MCF 10A (cell line): ENCODE data around the gene C8G. TPM values are rescaled to one million over a fixed set of nuclear protein-coding genes. Genes with fewer than 3 reads are reported as not detected.

ENCODE experiments used
- BruUV-seq: library from RNA; stranded (reverse); fragments of 400-500 nt; replicated peaks from 2 replicates; lab custom pipeline; 2021; lab: Mats Ljungman, UMichigan
- CTCF ChIA-PET: fragments of 300-600 bp; sonication (Branson Sonifier 250); formaldehyde crosslinking; extraction: SDS; loops from one replicate; lab custom pipeline; 2021; ENCODE audit warnings: antibody characterized with exemption, inconsistent platforms; lab: Yijun Ruan, JAX
- POLR2A ChIA-PET: fragments of 300-600, 350-650 bp; sonication (Branson Sonifier 250); formaldehyde crosslinking; extraction: SDS; loops from one replicate; lab custom pipeline; 2020; ENCODE audit warnings: antibody characterized with exemption, inconsistent platforms; lab: Yijun Ruan, JAX
- DNase-seq: peaks from one replicate; pipeline ENCODE4 v3.0.0-alpha.2; 2018; ENCODE audit not compliant: unreplicated experiment
- H3K27ac Mint-ChIP-seq: one replicate; pipeline ENCODE4 v1.8.0; 2022; ENCODE audit warnings: mild to moderate bottlenecking, low read depth, mixed read lengths; ENCODE audit not compliant: unreplicated experiment
- H3K27me3 Mint-ChIP-seq: one replicate; pipeline ENCODE4 v1.8.0; 2022; ENCODE audit warnings: mixed read lengths; ENCODE audit not compliant: insufficient read depth, unreplicated experiment
- H3K36me3 Mint-ChIP-seq: one replicate; pipeline ENCODE4 v1.8.0; 2022; ENCODE audit warnings: mild to moderate bottlenecking, moderate library complexity, mixed read lengths; ENCODE audit not compliant: insufficient read depth, unreplicated experiment
- H3K4me1 Mint-ChIP-seq: one replicate; pipeline ENCODE4 v1.8.0; 2022; ENCODE audit warnings: mixed read lengths; ENCODE audit not compliant: insufficient read depth, unreplicated experiment
- H3K4me3 Mint-ChIP-seq: one replicate; pipeline ENCODE4 v1.8.0; 2022; ENCODE audit warnings: mild to moderate bottlenecking, moderate library complexity, mixed read lengths; ENCODE audit not compliant: unreplicated experiment
- H3K9me3 Mint-ChIP-seq: one replicate; pipeline ENCODE4 v1.8.0; 2022; ENCODE audit warnings: mixed read lengths; ENCODE audit not compliant: unreplicated experiment
- intact Hi-C: fragments of 100-400 bp; cut with micrococcal nuclease; formaldehyde crosslinking; loops from 2 replicates; pipeline ENCODE4 v1.14.1; 2022
- total RNA-seq: library from RNA; stranded (reverse); gene quantifications from 2 replicates; pipeline ENCODE4 v1.2.3, GENCODE V29; 2022
- TF ChIP-seq, protein P1 (sequence below): fragments of 200-600 bp; IDR thresholded peaks from one replicate; pipeline ENCODE4 v1.8.0; 2022; ENCODE audit warnings: antibody characterized with exemption, mild to moderate bottlenecking; ENCODE audit not compliant: unreplicated experiment

C8G gene
- total RNA-seq, 1 experiment from 2014 or later, result 1.0 TPM

DNA sequence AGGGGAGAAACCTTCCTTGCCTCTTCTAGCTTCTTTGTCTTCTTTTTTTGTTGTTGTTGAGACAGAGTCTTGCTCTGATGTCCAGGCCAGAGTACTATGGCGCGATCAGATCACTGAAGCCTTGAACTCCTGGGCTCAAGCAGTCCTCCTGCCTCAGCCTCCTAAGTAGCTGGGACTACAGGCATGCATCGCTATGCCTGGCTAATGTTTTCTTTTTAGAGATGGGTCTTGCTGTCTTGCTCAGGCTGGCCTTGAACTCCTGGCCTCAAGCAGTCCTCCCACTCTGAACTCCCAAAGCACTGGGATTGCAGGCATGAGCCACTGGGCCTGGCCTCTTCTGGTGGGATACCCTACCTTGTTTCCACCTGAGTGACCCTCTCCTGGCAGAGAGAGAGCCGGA lies 43.8 kb downstream of the C8G start:
- no peak for DNase-seq
- TF ChIP-seq, protein P1, sequence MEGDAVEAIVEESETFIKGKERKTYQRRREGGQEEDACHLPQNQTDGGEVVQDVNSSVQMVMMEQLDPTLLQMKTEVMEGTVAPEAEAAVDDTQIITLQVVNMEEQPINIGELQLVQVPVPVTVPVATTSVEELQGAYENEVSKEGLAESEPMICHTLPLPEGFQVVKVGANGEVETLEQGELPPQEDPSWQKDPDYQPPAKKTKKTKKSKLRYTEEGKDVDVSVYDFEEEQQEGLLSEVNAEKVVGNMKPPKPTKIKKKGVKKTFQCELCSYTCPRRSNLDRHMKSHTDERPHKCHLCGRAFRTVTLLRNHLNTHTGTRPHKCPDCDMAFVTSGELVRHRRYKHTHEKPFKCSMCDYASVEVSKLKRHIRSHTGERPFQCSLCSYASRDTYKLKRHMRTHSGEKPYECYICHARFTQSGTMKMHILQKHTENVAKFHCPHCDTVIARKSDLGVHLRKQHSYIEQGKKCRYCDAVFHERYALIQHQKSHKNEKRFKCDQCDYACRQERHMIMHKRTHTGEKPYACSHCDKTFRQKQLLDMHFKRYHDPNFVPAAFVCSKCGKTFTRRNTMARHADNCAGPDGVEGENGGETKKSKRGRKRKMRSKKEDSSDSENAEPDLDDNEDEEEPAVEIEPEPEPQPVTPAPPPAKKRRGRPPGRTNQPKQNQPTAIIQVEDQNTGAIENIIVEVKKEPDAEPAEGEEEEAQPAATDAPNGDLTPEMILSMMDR, result no peak
- Mint-ChIP-seq H3K27me3 (no peaks in the 10 kb centered on the region), H3K4me1 (no peaks in the 10 kb centered on the region), H3K4me3 (no peak overlapping the region), H3K27ac (no peak overlapping the region), H3K9me3 (no peaks in the 10 kb centered on the region), H3K36me3 (peaks cover 11% of the 10 kb centered on the region)
- no TSS peak for BruUV-seq
- ChIA-PET POLR2A (no interaction called here), CTCF (interaction anchor here (0.8 kb wide), 1 partner anchor 27 kb away, joined by 3 read pairs; no protein-coding TSS in a partner anchor)
- intact Hi-C loops, result no loop called here

DNA sequence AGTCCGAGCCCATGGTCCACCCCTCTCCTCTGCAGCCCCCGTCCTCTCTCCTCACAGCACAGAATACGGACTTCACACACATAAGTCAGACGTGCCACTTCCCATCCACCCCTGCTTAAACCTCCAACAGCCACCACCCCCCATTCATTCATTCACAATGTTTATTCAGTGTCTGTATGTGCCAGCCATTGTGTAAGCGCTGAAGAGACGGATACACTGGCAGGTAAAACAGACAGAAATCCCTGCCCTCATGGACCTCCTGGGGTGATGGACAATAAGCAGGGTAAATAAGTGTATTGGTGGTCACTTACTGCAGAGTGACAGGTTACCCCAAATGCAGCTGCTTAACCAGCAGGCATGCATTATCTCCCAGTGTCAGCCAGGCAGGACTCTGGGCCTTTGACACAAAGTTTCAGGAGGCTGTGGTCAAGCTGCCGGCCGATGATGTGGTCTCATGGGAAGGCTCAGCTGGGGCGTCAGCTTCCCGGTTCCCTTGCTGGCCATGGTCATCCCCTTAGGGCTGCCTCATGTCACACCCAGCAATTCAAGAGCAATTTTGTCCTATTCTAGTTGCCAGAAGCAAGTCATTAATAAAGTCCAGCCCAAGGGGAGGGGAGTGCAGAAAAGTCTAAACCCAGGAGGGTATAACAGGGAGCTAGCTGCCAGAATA lies 45.3 kb downstream of the C8G start:
- TF ChIP-seq, protein P1, result no peak
- H3K36me3 Mint-ChIP-seq, result peaks cover 12% of the 10 kb centered on the region
- H3K27me3 Mint-ChIP-seq, result no peaks in the 10 kb centered on the region
- DNase-seq, result no peak
- H3K4me3 Mint-ChIP-seq, result peak overlapping the region; percentile 82
- H3K9me3 Mint-ChIP-seq, result no peaks in the 10 kb centered on the region
- intact Hi-C loops, result no loop called here
- peak overlapping the region; percentile 81 for H3K27ac Mint-ChIP-seq
- ChIA-PET POLR2A (interaction anchor here (0.7 kb wide), 1 partner anchor 168 kb away, joined by 3 read pairs; no protein-coding TSS in a partner anchor), CTCF (interaction anchor here (1.2 to 1.5 kb wide), 2 partner anchors 39 to 246 kb away, joined by 4 read pairs; no protein-coding TSS in a partner anchor)
- no TSS peak for BruUV-seq
- no peaks in the 10 kb centered on the region for H3K4me1 Mint-ChIP-seq

DNA sequence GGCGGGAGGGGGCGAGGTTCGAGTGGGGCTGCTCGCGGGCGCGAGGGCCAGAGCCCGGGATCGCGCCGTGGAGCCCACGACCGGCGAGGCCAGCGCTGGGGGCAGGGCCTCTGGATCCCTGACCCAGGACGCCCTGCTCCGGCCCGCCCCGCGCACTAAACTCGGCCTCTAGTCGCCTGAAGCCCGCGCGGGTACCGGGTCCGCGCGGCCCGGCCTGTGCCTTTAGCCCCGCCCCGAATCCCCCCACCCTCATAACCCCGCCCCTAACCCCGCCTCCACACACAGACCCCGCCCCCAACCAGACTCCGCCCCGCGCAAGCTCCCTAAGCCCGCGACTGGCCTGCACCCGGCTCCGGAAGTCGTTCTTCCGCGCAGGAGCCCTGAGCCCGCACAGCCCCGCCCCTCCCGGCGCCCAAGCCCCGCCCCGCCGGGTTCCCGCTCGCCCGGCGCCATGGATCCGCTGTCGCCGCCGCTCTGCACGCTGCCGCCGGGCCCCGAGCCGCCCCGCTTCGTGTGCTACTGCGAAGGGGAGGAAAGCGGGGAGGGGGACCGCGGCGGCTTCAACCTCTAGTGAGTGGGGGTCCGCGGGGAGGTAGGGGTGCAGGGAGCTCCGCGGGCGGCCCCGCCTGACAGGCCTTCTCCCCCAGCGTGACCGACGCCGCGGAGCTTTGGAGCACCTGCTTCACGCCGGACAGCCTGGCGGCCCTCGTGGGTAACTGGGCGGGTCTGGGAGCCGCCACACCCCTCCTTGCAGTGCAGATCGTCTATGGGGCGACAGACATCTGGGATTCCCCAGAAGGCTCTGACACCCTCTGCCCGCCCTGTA lies 47.2 kb downstream of the C8G start, which contains the start of gene PAXX:
PAXX (plus strand) TSS at position 430 of the 826 bp plus-strand sequence; CDS start at position 452, 22 bp downstream.
- intact Hi-C loops, result loop anchor here (1.0 kb wide), 1 partner anchor 44 kb away; no protein-coding TSS in a partner anchor
- CTCF ChIA-PET, result interaction anchor here (0.6 to 2.1 kb wide), 4 partner anchors 12 to 821 kb away, joined by 3 to 7 read pairs (median 4); no protein-coding TSS in a partner anchor

More for the DNA sequence above, 47.2 kb downstream of the C8G start, which contains the start of gene PAXX:
- Mint-ChIP-seq H3K4me1 (no peaks in the 10 kb centered on the region), H3K9me3 (no peaks in the 10 kb centered on the region), H3K36me3 (peaks cover 12% of the 10 kb centered on the region), H3K4me3 (peak within 1 kb of the TSS; percentile 82), H3K27ac (peak within 1 kb of the TSS; percentile 81), H3K27me3 (no peaks in the 10 kb centered on the region)
- no TSS peak for BruUV-seq
- DNase-seq, result peak; percentile 88
- POLR2A ChIA-PET, result interaction anchor here (0.8 to 2.0 kb wide), 8 partner anchors 12 to 137 kb away, joined by 3 to 9 read pairs (median 5); partner anchors contain the start of genes EDF1 and FBXW5
- TF ChIP-seq, protein P1, result no peak
